NCI-H1436 (cell line): Measurements from ENCODE around the gene SORT1.
A peak's percentile ranks its signal among the peaks of the same experiment; 100 is the strongest.
"Not testable (repeated sequence)": the region's sequence is repeated elsewhere in the genome, so short reads cannot be mapped to it uniquely, and the experiment has no call there.

ENCODE experiments used
- DNase-seq: peaks from one replicate; lab custom pipeline; 2025; lab: John Stamatoyannopoulos, UW

Gene SORT1

DNA sequence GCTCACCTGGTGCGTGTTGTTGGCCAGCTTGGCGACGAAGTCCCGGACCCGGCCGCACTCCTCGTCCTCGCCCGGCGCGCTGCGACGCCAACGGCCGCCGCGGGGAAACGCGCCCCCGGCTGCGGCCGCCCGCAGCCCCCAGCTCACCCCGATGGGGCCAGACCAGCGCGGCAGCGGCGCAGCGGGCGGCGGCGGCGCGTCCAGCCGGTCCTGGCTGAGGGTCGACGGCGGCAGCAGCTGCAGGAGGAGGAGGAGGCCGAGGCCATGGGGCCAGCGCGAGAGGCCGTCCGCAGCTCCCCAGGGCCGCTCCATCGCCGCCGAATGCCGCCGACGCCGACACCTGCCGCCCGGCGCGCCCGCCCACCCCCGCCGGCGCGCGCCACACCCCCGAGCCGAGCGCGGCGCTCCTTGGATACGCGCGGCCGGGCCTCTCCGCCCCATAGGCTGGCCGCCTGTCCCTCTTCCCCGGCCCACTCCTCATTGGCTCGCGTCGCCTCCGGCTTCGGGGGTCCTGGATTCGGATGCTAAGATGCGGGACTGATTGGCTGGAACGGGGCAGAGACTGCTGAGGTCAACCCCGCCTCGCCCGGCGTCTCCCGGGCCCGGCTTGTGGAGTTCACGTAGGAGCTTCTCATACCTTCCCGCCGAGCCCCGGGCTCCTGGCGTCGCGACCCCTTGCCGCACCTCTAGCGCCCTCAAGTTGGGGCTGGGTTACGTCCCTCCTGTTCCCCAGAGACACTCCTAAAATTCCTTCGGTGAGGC is at the start of gene SORT1:
Gene SORT1 (minus strand): TSS at position 338 of the 762 bp plus-strand sequence. CDS start 26 bp downstream, at position 312.
- DNase-seq = peak; percentile 93

GRCh38 chr1:109445949-109446695 is 48.4 kb upstream of the SORT1 start:
- not testable (repeated sequence) for DNase-seq

DNA sequence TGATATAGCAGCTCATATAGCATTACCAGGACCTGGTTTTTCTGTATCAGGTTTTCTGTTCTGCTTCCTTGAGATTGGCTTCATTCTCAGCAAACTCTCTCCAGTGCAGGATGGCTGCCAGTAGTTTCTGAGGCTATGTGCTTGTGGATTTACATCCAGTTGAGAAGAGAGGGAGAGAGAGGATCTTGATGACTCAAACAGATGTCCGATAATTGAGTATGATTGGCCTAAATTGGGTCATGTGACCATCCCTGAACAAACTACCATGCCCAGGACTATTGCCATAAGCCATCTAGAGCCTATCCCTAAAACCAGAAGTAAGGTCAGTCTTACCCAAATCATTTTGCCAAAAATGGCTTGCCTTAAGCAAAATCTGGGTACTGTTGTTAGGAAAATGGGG is 46.6 kb upstream of the SORT1 start:
- no peak for DNase-seq

GRCh38 chr1:109443476-109443875 is 45.8 kb upstream of the SORT1 start:
- DNase-seq = no peak

GRCh38 chr1:109441069-109441468 is 43.4 kb upstream of the SORT1 start:
- DNase-seq = no peak

DNA sequence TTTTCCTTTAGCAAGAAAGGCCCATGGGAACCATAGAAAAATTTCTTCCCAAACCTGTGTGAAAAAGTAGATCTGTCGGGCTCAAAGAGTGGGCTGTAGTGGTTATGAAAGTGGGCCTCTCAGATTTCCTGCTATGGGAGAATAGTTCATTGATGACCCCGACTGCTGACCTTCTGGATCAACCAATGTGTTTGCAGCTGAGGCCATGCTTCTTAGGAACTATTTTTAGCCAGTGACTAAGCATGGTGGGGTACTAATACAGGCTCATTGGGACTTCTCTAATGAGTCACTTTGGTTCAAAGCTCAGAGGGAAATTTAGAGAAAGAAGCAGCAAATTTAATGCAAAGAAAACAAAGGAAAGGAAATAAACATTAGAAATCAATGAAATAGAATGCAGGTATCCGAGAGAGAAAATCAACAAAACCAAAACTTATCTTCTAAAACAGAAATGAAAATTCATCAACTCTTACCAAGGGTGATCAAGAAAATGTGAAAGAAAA is 41.1 kb upstream of the SORT1 start:
- no peak for DNase-seq

DNA sequence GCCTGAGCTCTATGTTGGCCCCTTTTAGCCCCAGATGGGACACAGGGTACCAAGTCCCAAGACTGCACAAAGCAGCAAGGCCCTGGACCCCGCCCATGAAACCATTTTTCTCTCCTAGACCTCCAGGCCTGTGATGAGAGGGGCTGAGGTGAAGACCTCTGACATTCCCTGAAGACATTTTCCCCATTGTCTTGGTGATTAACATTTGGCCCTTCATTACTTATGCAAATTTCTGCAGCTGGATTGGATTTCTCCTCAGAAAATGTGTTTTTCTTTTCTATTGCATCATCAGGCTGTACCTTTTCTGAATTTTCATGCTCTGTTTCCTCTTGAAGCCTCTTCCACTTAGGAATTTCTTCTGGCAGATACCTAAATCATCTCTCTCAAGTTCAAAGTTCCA is 36.8 kb upstream of the SORT1 start:
- DNase-seq = no peak

GRCh38 chr1:109433322-109433721 is 35.6 kb upstream of the SORT1 start:
- no peak for DNase-seq

- DNase-seq = no peak
Observed at GRCh38 chr1:109432336-109432735, 34.6 kb upstream of the SORT1 start.

DNA sequence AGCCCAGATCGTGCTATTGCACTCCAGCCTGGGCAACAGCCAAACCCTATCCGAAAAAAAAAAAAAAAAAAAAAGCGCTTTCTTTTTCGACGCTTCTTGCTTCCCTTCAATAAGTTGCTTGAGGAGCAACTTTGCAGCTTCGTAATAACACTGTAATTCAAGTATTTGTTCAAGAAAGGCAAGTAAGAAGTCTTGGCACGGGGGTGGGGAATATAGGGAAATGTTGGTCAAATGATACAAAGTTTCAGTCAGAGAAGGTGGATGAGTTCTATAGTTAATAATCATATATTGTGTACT is 29.4 kb upstream of the SORT1 start:
- DNase-seq = no peak

GRCh38 chr1:109426281-109427170 is 28.8 kb upstream of the SORT1 start, which contains the start of gene PSMA5:
TSS of gene PSMA5 (minus strand) at chr1:109426448. CDS start at chr1:109426330, 118 bp downstream.
- DNase-seq = peak; percentile 96

DNA sequence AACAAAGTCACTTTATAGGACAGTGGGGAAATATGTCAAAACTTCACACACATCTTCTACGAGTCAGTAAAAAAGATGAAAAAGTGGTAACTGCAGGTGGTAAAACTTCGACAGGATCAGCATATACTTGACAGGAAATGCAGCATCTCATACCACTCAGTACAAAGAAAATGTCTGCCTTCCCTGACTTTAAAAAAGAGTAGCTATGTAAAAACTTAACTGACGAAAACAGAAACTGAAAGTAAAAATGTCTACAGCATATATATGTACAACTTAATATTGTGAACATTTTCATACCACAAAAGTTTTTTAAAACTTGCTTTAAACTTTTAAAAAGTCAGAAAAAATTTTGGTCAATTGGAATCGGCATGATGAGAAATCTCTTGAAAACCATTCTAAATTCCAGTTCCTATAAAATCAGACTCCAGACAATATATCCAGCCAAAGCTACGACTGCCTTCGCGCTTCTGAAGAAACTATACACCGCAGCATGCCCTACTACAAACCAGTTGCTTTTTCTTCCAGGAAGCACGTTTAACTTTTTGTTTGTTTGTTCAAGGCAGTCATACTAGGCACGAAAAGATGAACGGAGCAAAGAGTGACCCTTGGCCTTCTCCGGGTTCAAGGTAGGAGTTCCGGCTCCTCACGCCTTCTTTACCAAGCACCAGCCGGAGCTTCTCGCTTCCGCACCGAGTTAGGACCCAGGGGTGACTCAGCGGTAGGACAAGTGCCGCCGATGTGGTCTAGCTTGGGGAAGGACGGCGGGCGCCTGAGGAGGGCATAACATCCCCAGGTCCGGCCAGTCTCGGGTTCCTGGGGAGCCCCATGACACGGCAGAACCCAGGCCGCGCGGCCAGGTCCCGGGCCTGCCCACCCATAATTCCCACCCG is 27.9 kb upstream of the SORT1 start:
- no peak for DNase-seq

DNA sequence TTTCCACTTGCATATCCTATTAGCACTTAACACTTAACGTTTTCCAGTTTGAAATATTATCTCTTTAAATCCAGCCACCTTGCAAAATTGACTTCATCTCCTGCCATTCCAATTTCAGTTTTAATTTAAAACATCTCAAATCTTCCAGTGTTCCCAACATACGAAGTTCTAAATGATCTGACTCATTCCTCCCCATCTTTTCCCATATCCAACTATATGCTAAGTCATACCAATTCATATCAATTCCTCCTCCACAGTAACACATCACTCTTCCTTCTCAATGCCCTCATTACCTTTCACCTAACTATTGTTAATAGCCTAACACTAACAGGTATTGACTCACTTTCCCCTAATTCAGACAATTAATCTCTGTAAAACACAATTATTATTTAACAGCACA is 25.8 kb upstream of the SORT1 start:
- DNase-seq = no peak

- DNase-seq = no peak
Observed at GRCh38 chr1:109412551-109412950, 14.8 kb upstream of the SORT1 start.

DNA sequence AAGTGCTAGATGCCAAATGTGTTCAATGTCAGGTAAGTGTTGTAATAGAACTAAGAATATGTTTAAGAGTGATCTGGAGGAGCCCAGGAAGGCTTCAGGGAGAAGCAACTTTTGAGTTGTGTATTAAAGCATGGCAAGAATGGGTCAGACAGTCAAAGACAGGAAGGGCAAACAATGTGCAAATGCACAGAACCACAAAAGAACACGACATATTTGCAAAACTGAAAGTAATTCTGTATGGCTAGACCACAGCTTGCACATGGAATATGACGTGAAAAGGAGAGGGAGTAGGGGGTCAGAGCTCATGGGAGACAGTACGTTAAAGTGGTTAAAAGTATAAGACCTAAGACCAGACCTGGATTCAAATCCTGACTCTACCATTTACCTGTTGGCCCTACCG is 7.1 kb upstream of the SORT1 start:
- no peak for DNase-seq

GRCh38 chr1:109402025-109402424 is 4.3 kb upstream of the SORT1 start:
- DNase-seq = no peak

DNA sequence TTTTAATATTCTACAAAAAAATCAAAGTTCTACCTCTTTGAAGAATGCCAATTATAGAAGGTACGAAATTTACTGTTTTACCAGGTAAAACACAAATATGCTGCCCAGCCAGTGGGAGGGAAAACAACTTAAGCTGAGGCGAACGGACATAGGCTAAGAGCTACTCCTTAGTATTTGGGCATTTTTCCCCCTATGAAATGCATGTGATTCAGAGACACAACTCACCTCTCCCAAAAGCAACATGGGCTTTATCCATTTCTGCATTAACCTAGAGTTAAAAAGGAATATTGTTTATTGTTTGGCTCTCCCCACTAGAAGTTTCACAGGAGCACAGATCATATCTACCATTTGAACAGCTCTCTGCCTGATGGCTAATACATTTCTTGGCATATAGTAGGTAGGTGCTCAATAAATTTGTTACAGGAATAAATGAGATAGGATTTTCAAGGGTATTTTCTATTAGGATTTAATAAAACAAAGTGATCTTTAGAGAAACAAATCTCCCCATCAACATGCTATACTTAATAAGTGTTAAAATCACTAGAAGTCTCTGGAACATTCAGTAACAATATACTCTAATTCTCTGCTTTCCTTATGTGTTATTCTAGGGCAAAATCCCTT is 2.4 kb upstream of the SORT1 start:
- no peak for DNase-seq

- DNase-seq = peak; percentile 66
Observed at GRCh38 chr1:109399326-109399957, 1.7 kb upstream of the SORT1 start.

- DNase-seq = no peak
Observed at GRCh38 chr1:109398343-109399225, 866 bp upstream of the SORT1 start.
